ENCODE results near the gene EXOSC9. TPM values are rescaled to one million over a fixed set of nuclear protein-coding genes. Genes with fewer than 3 reads are reported as not detected.

The EXOSC9 gene
- total and polyA plus RNA-seq, 2 donors: 20.3 to 30.1 TPM

DNA sequence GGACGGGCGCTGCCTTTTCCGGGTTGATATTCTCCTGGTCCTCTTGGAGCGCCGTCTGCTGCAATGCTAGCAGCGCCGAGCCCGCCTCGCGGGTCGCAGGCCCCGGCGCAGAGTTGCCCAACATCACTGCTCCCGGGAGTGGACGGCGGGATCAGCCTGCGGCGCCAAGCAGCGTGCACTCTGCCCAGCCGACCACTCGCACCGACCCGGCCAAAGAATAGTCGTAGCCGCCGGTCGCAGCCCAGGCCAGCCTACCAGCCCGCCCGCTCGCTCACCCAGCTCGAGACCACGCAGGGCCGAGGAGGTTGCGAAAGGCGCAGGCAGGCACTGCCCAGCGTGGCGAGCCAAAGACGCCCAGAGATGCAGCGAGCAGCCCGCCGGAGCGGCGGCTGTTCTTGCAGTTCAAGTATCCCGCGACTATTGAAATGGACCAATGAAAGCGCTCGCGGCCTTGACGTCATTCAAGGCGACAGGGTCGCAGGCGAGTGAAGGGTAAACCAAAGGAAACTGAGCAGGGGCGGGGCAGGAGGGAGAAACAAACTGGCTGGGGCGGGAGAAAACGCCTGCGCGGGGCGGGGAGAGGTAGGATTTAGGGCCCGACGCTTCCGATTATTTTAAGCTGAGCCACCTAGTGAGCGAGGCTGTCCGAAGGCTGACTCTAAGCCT, 22.5 kb downstream of the EXOSC9 start, which contains the start of gene CCNA2:
Gene CCNA2, minus strand, starts transcription at position 379 of the 666 bp plus-strand sequence. Its CDS starts 255 bp downstream, at position 124.
- under 1% methylated on average over 63 of the region's 63 CpGs for WGBS
- peak within 1 kb of the TSS; percentile 56 for H3K27ac ChIP-seq (ENCODE audit: low read depth)
- H3K4me3 ChIP-seq (ENCODE audit: low read depth, low read length): peak within 1 kb of the TSS; percentile 58
- no peaks in the 10 kb centered on the region for H3K36me3 ChIP-seq (ENCODE audit: insufficient read depth)
- peak; percentile 91 for DNase-seq (ENCODE audit: extremely low spot score)
- no peaks in the 10 kb centered on the region for H3K4me1 ChIP-seq (ENCODE audit: insufficient read depth)

DNA sequence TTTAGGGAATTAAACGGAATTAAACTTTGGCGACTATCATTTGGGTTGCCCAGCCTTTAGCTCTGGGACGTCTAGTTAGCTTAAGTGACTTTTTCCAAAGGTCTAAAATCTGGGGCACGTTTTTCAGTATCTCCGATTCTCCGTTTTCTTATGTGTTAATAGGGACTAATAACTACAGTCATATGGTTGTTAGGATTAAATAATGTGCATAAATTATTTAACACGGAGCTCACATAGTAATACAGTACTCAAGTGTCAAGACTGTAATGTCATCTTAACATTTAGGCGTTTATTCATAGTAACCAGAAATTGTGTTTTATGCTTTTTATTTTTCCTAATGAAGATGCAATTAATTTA, 23.0 kb downstream of the EXOSC9 start:
- 4% methylated on average over 8 of the region's 8 CpGs for WGBS
- DNase-seq (ENCODE audit: extremely low spot score): no peak

GRCh38 chr4:121824950-121825349, 23.8 kb downstream of the EXOSC9 start:
- WGBS: 20% methylated on average over 2 of the region's 2 CpGs
- H3K4me3 ChIP-seq (ENCODE audit: low read depth, low read length): no peak overlapping the region
- no peak for DNase-seq (ENCODE audit: extremely low spot score)
- no peaks in the 10 kb centered on the region for H3K4me1 ChIP-seq (ENCODE audit: insufficient read depth)
- H3K36me3 ChIP-seq (ENCODE audit: insufficient read depth): no peaks in the 10 kb centered on the region
- H3K27ac ChIP-seq (ENCODE audit: low read depth): no peak overlapping the region

More for the DNA sequence above, 23.0 kb downstream of the EXOSC9 start:
- Histone ChIP-seq H3K4me1 (ENCODE audit: insufficient read depth) (no peaks in the 10 kb centered on the region), H3K36me3 (ENCODE audit: insufficient read depth) (no peaks in the 10 kb centered on the region), H3K4me3 (ENCODE audit: low read depth, low read length) (peak overlapping the region; percentile 43), H3K27ac (ENCODE audit: low read depth) (peak overlapping the region; percentile 56)

DNA sequence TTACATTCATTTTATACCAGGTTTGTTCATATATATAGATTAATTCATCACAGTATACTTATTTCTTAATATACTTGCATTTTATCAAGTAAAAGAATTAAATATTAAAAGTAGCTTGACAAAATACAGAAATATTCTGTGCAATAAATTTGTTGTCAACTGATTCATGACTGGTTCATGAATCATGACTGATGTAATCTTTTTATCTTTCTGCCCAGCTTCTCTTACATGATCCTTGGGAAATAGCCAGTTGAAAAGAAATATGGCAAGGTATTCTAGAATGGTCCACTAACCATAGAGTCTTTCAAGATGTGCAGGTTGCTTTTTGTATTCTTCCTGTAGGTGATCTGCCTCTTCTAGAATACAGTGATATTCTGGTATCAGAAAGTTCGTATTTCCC, 26.7 kb downstream of the EXOSC9 start:
- DNase-seq (ENCODE audit: extremely low spot score): no peak
- no peaks in the 10 kb centered on the region for H3K4me1 ChIP-seq (ENCODE audit: insufficient read depth)
- H3K4me3 ChIP-seq (ENCODE audit: low read depth, low read length): no peak overlapping the region
- H3K27ac ChIP-seq (ENCODE audit: low read depth): no peak overlapping the region
- WGBS: 93% methylated on average over 1 of the region's 1 CpG
- no peaks in the 10 kb centered on the region for H3K36me3 ChIP-seq (ENCODE audit: insufficient read depth)

DNA sequence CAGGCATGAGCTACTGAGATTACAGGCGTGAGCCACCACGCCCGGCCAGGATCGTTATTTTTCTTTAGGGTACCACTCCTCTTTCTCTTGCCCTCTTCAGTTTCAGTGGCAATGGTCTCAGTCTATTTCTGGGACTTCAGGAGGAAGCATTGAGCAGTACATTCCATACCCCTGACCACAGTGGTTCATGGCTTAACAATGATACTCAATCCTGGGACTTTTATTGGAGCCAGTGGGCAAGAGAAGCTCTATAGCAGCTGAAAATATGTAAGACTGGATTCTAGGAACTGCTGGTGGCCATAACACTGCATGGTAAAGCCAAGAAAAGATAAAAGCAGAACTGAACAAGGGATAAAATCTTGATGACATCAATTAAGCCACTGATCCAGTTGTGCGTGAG, 28.4 kb downstream of the EXOSC9 start:
- Histone ChIP-seq H3K36me3 (ENCODE audit: insufficient read depth) (peaks cover 2% of the 10 kb centered on the region), H3K4me1 (ENCODE audit: insufficient read depth) (no peaks in the 10 kb centered on the region), H3K4me3 (ENCODE audit: low read depth, low read length) (no peak overlapping the region), H3K27ac (ENCODE audit: low read depth) (no peak overlapping the region)
- WGBS: 95% methylated on average over 5 of the region's 5 CpGs
- no peak for DNase-seq (ENCODE audit: extremely low spot score)

- no peaks in the 10 kb centered on the region for H3K4me1 ChIP-seq (ENCODE audit: insufficient read depth)
- H3K4me3 ChIP-seq (ENCODE audit: low read depth, low read length): no peak overlapping the region
- H3K36me3 ChIP-seq (ENCODE audit: insufficient read depth): peaks cover 1% of the 10 kb centered on the region
- no peak for DNase-seq (ENCODE audit: extremely low spot score)
- no peak overlapping the region for H3K27ac ChIP-seq (ENCODE audit: low read depth)
These were observed 37.0 kb downstream of the EXOSC9 start for GRCh38 chr4:121838136-121838535.

- no peak for DNase-seq (ENCODE audit: extremely low spot score)
- WGBS: 90% methylated on average over 4 of the region's 4 CpGs
- Histone ChIP-seq H3K4me1 (ENCODE audit: insufficient read depth) (no peaks in the 10 kb centered on the region), H3K4me3 (ENCODE audit: low read depth, low read length) (no peak overlapping the region), H3K27ac (ENCODE audit: low read depth) (no peak overlapping the region), H3K36me3 (ENCODE audit: insufficient read depth) (peaks cover 3% of the 10 kb centered on the region)
These were observed 41.7 kb downstream of the EXOSC9 start for GRCh38 chr4:121842862-121843261.

DNA sequence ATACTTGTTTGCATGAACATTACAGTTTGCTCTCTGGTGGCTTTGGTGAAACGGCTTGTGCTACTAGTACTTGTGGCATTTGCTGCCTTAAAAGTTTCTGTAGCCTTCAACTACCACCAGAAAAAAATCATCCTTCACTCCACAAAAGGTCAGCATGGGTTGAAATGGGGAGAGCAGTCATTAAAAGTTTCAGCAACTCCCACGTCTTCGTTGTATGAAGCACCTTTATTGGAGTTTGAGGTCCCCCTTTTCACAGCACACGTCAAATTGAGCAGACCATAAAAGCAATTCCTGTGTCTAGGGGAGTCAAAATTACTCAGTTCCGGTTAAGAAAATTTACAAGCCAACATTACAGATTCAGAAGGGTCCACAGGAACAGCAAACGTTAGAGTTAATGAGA, 45.5 kb downstream of the EXOSC9 start:
- Histone ChIP-seq H3K4me1 (ENCODE audit: insufficient read depth) (no peaks in the 10 kb centered on the region), H3K4me3 (ENCODE audit: low read depth, low read length) (no peak overlapping the region), H3K36me3 (ENCODE audit: insufficient read depth) (peaks cover 4% of the 10 kb centered on the region), H3K27ac (ENCODE audit: low read depth) (no peak overlapping the region)
- no peak for DNase-seq (ENCODE audit: extremely low spot score)
- 75% methylated on average over 6 of the region's 6 CpGs for WGBS

DNA sequence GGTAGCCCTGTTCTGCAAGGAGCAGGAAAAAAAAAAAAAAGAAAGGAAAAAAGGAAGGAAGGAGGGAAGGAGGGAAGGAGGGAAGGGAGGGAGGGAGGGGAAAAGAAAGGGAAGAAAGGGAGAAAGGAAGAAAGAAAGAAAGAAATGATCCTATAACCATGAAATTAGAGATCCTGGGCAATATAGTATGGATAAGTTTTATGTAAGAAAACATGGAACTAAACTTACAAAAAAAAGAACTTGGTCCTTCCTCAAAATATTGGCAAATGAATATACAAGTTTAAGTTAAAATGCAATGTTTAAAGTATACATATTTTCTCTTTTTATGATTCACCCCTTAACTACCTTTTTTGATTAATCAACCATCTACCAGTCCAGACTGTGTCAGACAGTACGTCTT, 50.2 kb downstream of the EXOSC9 start:
- Histone ChIP-seq H3K4me3 (ENCODE audit: low read depth, low read length) (no peak overlapping the region), H3K36me3 (ENCODE audit: insufficient read depth) (peaks cover 1% of the 10 kb centered on the region), H3K27ac (ENCODE audit: low read depth) (no peak overlapping the region), H3K4me1 (ENCODE audit: insufficient read depth) (no peaks in the 10 kb centered on the region)
- no peak for DNase-seq (ENCODE audit: extremely low spot score)
- 95% methylated on average over 1 of the region's 1 CpG for WGBS

GRCh38 chr4:121860121-121860520, 59.0 kb downstream of the EXOSC9 start:
- no peak for DNase-seq (ENCODE audit: extremely low spot score)
- Histone ChIP-seq H3K4me1 (ENCODE audit: insufficient read depth) (no peaks in the 10 kb centered on the region), H3K4me3 (ENCODE audit: low read depth, low read length) (no peak overlapping the region), H3K27ac (ENCODE audit: low read depth) (no peak overlapping the region), H3K36me3 (ENCODE audit: insufficient read depth) (peaks cover 4% of the 10 kb centered on the region)

DNA sequence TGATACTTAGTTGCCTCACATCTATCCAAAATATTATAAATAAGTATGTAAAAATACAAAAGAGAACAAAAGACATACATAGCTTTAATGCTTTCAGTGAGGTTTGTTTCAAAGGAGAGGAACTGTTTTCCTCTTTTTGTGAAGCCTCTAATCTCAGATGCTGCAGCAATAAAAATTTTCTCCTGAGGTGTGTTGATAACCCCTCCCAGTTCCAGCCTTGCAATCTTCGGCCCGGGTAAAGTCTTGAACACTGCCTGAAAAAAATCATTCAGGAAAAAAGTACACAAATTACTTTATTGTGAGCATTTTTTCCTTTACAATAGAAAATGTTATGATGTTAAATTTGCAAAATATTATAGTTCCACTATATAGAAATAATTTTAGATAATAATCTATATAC, 60.3 kb downstream of the EXOSC9 start:
- no peak for DNase-seq (ENCODE audit: extremely low spot score)
- Histone ChIP-seq H3K4me1 (ENCODE audit: insufficient read depth) (no peaks in the 10 kb centered on the region), H3K36me3 (ENCODE audit: insufficient read depth) (peaks cover 4% of the 10 kb centered on the region), H3K27ac (ENCODE audit: low read depth) (no peak overlapping the region), H3K4me3 (ENCODE audit: low read depth, low read length) (no peak overlapping the region)
- WGBS: 93% methylated on average over 2 of the region's 2 CpGs

DNA sequence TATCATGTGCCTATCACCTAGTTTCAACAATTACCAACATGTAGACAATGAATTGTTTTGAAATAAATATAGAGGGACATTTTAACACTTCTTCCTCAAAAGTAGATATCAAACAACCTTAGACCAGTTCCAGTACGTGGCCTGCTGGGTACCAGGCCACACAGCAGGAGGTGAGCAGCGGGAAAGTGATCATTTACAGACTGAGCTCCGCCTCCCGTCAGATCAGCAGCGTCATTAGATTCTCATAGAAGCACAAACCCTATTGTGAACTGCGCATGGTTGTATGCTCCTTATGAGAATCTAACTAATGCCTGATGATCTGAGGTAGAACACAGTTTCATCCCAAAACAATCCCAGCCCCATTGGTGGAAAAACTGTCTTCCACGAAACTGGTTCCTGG, 62.7 kb downstream of the EXOSC9 start:
- Histone ChIP-seq H3K27ac (ENCODE audit: low read depth) (no peak overlapping the region), H3K4me3 (ENCODE audit: low read depth, low read length) (no peak overlapping the region), H3K36me3 (ENCODE audit: insufficient read depth) (peaks cover 6% of the 10 kb centered on the region), H3K4me1 (ENCODE audit: insufficient read depth) (no peaks in the 10 kb centered on the region)
- 87% methylated on average over 7 of the region's 7 CpGs for WGBS
- DNase-seq (ENCODE audit: extremely low spot score): no peak
